GM18508 (cell line): ENCODE results near the gene ACHE.
"Not testable (repeated sequence)": the region's sequence is repeated elsewhere in the genome, so short reads cannot be mapped to it uniquely, and the experiment has no call there.

Experiments
- ATAC-seq: cut with Tn5 transposase; IDR thresholded peaks from one replicate; pipeline ENCODE4 v1.9.1; 2021; ENCODE audit warnings: moderate number of reproducible peaks; ENCODE audit not compliant: insufficient read depth, unreplicated experiment

The ACHE gene

GRCh38 chr7:100895701-100895955 is at the start of gene ACHE:
ACHE (minus strand) TSS chr7:100895888; CDS start chr7:100894232, 1,656 bp downstream.
- no peak for ATAC-seq

DNA sequence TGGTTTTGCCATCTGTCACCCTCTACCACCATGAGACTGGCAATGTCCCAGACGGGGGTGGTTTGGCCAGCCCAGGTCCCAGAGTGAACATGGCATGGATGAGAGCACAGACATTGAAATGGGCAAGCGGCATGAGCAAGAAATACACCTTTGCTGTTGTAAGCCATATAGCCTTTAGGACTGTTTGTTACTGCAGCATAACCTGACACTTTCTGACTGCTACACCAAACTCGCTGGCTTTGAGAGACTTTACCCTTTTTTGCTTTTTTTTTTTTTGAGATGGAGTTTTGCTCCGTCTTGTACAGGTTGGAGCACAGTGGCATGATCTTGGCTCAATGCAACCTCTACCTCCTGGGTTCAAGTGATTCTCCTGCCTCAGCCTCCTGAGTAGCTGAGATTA is 48.5 kb upstream of the ACHE start:
- no peak for ATAC-seq

GRCh38 chr7:100943693-100944092 is 48.0 kb upstream of the ACHE start:
- no peak for ATAC-seq

DNA sequence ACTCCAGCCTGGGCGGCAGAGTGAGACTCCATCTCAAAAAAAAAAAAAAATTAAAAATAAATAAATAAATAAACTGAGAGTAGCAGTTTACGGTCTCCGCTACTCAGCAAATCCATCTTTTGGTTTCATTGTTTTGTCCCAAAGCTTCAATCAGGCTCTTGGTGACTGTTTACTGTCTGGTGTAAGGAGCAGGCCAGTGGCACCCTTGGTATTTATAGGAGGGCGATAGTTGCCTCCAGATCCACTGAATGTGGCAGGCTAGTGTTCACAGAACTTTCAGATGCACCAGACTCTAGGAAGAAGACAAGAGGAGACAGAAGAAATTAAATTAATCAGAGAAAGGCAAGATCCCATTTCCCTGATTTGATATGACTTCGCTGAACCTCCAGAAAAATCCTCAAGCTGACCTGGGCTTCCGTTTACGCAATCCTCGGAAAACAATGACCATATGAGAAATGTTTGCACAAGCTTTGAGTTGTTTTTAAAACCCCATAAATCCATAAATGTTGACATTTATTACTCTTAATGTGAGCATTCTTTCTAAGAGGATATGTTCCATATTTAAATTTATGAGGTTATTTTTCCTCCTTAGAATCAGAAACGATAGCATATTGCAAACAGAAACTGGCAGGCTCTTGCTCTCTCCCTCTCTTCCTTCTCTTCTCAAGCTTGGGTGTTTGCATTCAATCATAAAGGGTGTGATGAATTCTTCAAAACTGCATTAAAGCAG is 46.5 kb upstream of the ACHE start:
- no peak for ATAC-seq

- not testable (repeated sequence) for ATAC-seq
Measured at GRCh38 chr7:100936167-100936566, 40.5 kb upstream of the ACHE start.

DNA sequence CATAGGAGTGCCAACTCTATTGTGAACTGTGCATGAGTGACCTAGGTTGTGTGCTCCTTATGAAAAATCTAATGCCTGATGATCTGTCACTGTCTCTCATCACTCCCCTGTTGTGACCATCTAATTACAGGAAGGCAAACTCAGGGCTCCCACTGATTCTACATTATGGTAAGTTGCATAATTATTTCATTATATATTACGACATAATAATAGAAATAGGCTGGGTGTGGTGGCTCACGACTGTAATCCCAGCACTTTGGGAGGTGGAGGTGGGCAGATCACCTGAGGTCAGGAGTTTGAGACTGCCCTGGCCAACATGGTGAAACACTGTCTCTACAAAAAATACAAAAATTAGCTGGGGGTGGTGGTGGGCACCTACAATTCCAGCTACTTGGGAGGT is 39.7 kb upstream of the ACHE start:
- ATAC-seq = not testable (repeated sequence)

DNA sequence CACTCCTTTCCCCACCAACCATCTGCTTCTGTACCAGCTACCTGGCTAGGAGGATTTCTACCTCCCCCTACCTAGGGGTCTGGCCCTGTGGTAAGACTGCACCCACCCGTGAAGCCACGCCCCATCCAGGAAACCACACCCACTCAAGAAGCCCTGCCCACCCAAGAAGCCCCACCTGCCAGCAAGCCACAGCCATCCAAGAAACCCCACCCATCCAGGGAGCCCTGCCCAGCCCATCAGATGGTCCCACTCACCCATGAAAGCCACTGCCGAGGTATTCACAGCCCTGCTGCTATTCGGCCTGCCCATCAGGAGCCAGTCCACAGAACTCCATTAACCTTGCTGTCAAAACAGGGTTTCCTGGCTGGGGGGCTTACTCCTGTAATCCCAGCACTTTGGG is 38.0 kb upstream of the ACHE start:
- ATAC-seq = no peak

- no peak for ATAC-seq
Measured at GRCh38 chr7:100929808-100930174, 34.1 kb upstream of the ACHE start.

DNA sequence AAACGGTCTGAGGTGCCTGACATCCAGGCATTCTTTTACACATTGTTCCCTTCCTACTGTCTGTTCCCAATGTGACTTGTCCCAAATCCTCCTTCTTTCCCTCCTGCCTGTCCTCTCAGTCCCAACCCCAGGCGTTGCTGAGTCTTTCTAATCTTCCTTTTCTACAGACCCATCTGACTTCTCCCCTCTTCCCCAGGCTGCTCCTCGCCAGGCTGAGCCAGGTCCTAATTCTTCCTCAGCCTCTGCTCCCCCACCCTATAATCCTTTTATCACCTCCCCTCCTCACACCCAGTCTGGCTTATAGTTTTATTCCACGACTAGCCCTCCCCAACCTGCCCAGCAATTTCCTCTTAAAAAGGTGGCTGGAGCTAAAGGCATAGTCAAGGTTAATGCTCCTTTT is 27.9 kb upstream of the ACHE start:
- not testable (repeated sequence) for ATAC-seq

DNA sequence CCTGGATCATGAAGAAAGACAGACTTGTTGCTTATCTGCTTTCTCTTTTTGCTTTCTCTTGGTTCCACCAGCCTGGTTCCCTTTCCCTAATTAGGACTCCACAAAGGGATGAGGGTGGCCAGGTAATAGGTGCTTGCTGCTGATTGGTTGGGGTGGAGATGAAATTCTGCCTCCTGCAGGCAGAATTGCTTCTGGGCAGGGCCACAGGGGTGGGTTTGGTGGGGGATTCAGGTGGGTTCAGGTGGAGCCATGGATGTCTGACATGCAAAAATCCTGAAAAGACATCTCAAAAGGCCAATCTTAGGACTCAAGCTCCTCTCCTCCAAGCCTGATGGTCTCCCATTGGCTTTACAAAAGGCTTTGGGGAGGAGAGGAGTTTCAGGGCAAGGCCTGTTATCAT is 25.4 kb upstream of the ACHE start:
- no peak for ATAC-seq

GRCh38 chr7:100919779-100920437 is 24.2 kb upstream of the ACHE start:
- ATAC-seq = not testable (repeated sequence)

- not testable (repeated sequence) for ATAC-seq
Measured at GRCh38 chr7:100919335-100919734, 23.6 kb upstream of the ACHE start.

- ATAC-seq = no peak
Measured at GRCh38 chr7:100914879-100915447, 19.3 kb upstream of the ACHE start.

- no peak for ATAC-seq
Measured at GRCh38 chr7:100914208-100914878, 18.7 kb upstream of the ACHE start.

- ATAC-seq = no peak
Measured at GRCh38 chr7:100911484-100911883, 15.8 kb upstream of the ACHE start.

- not testable (repeated sequence) for ATAC-seq
Measured at GRCh38 chr7:100910443-100910842, 14.8 kb upstream of the ACHE start.

GRCh38 chr7:100908512-100908911 is 12.8 kb upstream of the ACHE start:
- no peak for ATAC-seq

- no peak for ATAC-seq
Measured at GRCh38 chr7:100902638-100903037, 7.0 kb upstream of the ACHE start.

DNA sequence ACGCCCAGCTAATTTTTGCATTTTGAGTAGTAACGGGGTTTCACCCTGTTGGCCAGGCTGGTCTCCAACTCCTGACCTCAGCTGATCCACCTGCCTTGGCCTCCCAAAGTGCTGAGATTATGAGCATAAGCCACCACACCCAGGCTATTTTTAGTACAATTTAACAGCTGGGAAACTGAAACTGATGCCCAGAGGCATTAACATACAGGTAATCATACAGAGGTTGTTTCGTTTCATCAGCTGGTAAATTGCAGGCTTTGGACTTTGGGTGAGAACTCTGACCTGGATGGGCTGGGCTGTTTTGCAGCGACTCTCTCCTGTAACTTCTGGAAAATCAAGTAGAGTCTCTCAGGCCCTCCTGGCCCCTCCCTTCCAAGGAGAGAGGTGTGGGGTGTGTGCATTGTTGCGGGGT is 6.2 kb upstream of the ACHE start:
- ATAC-seq = no peak

DNA sequence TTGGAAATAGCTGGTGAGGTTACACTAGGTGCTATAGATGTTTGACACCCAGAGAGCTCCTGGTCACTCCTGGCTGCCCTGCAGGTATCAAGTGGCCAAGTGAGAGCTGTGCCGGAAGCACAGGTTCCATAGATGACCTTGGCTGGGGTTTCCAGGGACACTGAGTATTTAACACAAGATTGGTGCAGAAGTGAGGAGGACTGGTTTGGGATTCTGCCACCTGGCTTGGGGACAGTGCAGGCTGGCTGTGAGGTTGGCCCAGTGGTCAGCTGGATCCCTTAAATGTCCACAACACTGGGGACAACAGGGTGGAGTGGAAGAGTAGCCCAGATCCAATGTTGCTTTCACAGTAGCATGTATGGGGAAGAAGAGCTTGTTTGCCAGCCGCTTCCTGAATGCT is 5.3 kb upstream of the ACHE start:
- no peak for ATAC-seq

- no peak for ATAC-seq
Measured at GRCh38 chr7:100899432-100899831, 3.7 kb upstream of the ACHE start.
